SK-N-SH (cell line): ENCODE data around the gene TMEM144. TPM values are rescaled to one million over a fixed set of nuclear protein-coding genes. Genes with fewer than 3 reads are reported as not detected.

Experiments
- CTCF ChIA-PET: fragments of 300-600, 350-600 bp; formaldehyde crosslinking; extraction: SDS; loops from one replicate; lab custom pipeline; 2021; lab: Yijun Ruan, JAX
- POLR2A ChIA-PET: fragments of 350-600 bp; sonication (Branson Sonifier 250); formaldehyde crosslinking; extraction: SDS; loops from one replicate; lab custom pipeline; 2020; ENCODE audit warnings: antibody characterized with exemption, inconsistent platforms; lab: Yijun Ruan, JAX
- DNase-seq: peaks from one replicate; pipeline ENCODE4 v3.0.0; 2012
- H2AFZ ChIP-seq: fragments of 200-600 bp; sonication (generic); 2 replicates; pipeline ENCODE4 v1.8.1; 2016; ENCODE audit warnings: antibody characterized with exemption, mild to moderate bottlenecking, low read depth
- H3F3A ChIP-seq: fragments of 200-600 bp; sonication (generic); replicated peaks from 2 replicates; pipeline ENCODE3; 2016; ENCODE audit warnings: antibody characterized with exemption, mild to moderate bottlenecking; ENCODE audit not compliant: insufficient read depth
- H3K27ac ChIP-seq, 2 experiments: fragments of 200-500 bp in 1 of 2; fragments of 200-600 bp in 1 of 2; sonication (Bioruptor generic) in 1 of 2; sonication (generic), shearing (Covaris generic) in 1 of 2; 2 replicates each; pipeline versions ENCODE4 v1.5.1 to v1.6.1; 2014 to 2016; ENCODE audit warnings: low read depth in 2 of 2, inconsistent platforms in 1 of 2, low read length in 1 of 2, mild to moderate bottlenecking in 1 of 2, mixed read lengths in 1 of 2
- H3K27me3 ChIP-seq: fragments of 200-600 bp; sonication (generic), shearing (Covaris generic); 2 replicates; pipeline ENCODE4 v1.6.1; 2016; ENCODE audit warnings: mixed run types; ENCODE audit not compliant: insufficient read depth
- H3K36me3 ChIP-seq, 2 experiments: fragments of 200-500 bp in 1 of 2; fragments of 200-600 bp in 1 of 2; sonication (Bioruptor generic) in 1 of 2; sonication (generic) in 1 of 2; replicated peaks in 1 of 2; 2 replicates each; pipeline versions ENCODE3 to v1.5.1; 2014 to 2016; ENCODE audit warnings: low read length in 1 of 2, mild to moderate bottlenecking in 1 of 2; ENCODE audit not compliant: insufficient read depth in 2 of 2, control insufficient read depth in 1 of 2
- H3K4me1 ChIP-seq, 2 experiments: fragments of 200-500 bp in 1 of 2; fragments of 200-600 bp in 1 of 2; sonication (Bioruptor generic) in 1 of 2; sonication (generic), shearing (Covaris generic) in 1 of 2; 2 replicates each; pipeline versions ENCODE4 v1.5.1 to v1.6.1; 2014 to 2016; ENCODE audit warnings: low read depth in 1 of 2, low read length in 1 of 2, mixed run types in 1 of 2; ENCODE audit not compliant: insufficient read depth in 2 of 2, control insufficient read depth in 1 of 2
- H3K4me2 ChIP-seq: fragments of 200-600 bp; sonication (generic), shearing (Covaris generic); 2 replicates; pipeline ENCODE4 v1.6.1; 2017; ENCODE audit warnings: mixed run types
- H3K4me3 ChIP-seq, 2 experiments: fragments of 200-500 bp in 1 of 2; fragments of 200-600 bp in 1 of 2; sonication (Bioruptor generic) in 1 of 2; sonication (generic), shearing (Covaris generic) in 1 of 2; 2 replicates each; pipeline versions ENCODE4 v1.5.1 to v1.8.1; 2014 to 2016; ENCODE audit warnings: low read depth in 2 of 2, inconsistent platforms in 1 of 2, low read length in 1 of 2, mild to moderate bottlenecking in 1 of 2, mixed read lengths in 1 of 2, moderate library complexity in 1 of 2
- H3K79me2 ChIP-seq: fragments of 200-600 bp; sonication (generic); 2 replicates; pipeline ENCODE4 v1.8.1; 2017; ENCODE audit warnings: mild to moderate bottlenecking; ENCODE audit not compliant: insufficient read depth
- H3K9ac ChIP-seq: fragments of 200-600 bp; sonication (generic); 2 replicates; pipeline ENCODE4 v1.6.1; 2017; ENCODE audit warnings: mixed run types
- H3K9me2 ChIP-seq: fragments of 200-600 bp; sonication (generic); 2 replicates; pipeline ENCODE4 v1.6.1; 2017; ENCODE audit warnings: mixed run types
- H3K9me3 ChIP-seq: fragments of 200-600 bp; sonication (generic); 2 replicates; pipeline ENCODE4 v1.6.1; 2017; ENCODE audit warnings: mixed run types, mild to moderate bottlenecking, moderate library complexity
- H4K20me1 ChIP-seq: fragments of 200-600 bp; sonication (generic); 2 replicates; pipeline ENCODE4 v1.6.1; 2017; ENCODE audit warnings: mild to moderate bottlenecking, mixed run types; ENCODE audit not compliant: insufficient read depth
- ELF1 ChIP-seq: IDR thresholded peaks from 2 replicates; pipeline ENCODE4 v1.4.0; 2012
- EP300 ChIP-seq, 2 experiments: IDR thresholded peaks; 2 replicates each; pipeline versions ENCODE4 v1.4.0 to v1.6.1; 2012; ENCODE audit warnings: borderline replicate concordance in 1 of 2, low read depth in 1 of 2, low read length in 1 of 2
- EZH2phosphoT487 ChIP-seq: fragments of 200-600 bp; sonication (generic); IDR thresholded peaks from 2 replicates; pipeline ENCODE4 v1.6.1; 2017; ENCODE audit warnings: low read depth, mixed run types, mild to moderate bottlenecking, antibody characterized with exemption, moderate library complexity, borderline replicate concordance
- FOSL2 ChIP-seq: IDR thresholded peaks from 2 replicates; pipeline ENCODE4 v1.4.0; 2012; ENCODE audit warnings: low read depth, mild to moderate bottlenecking, moderate library complexity, borderline replicate concordance
- FOXJ3 ChIP-seq: sonication (generic); formaldehyde crosslinking; IDR thresholded peaks from 2 replicates; pipeline ENCODE4 v1.5.1; 2020; ENCODE audit warnings: mild to moderate bottlenecking, missing genetic modification reagents
- FOXM1 ChIP-seq: IDR thresholded peaks from 2 replicates; pipeline ENCODE4 v1.4.0; 2012; ENCODE audit warnings: low read depth, mild to moderate bottlenecking
- GABPA ChIP-seq: IDR thresholded peaks from 2 replicates; pipeline ENCODE4 v1.4.0; 2012; ENCODE audit warnings: low read depth, mild to moderate bottlenecking
- GATA2 ChIP-seq: sonication (generic); formaldehyde crosslinking; IDR thresholded peaks from 2 replicates; pipeline ENCODE4 v1.5.0; 2020; ENCODE audit warnings: mild to moderate bottlenecking, missing genetic modification reagents
- JUND ChIP-seq: IDR thresholded peaks from 2 replicates; pipeline ENCODE4 v1.4.0; 2012
- MEF2A ChIP-seq: IDR thresholded peaks from 2 replicates; pipeline ENCODE4 v1.4.0; 2012; ENCODE audit warnings: low read depth, borderline replicate concordance
- MXI1 ChIP-seq: IDR thresholded peaks from 2 replicates; pipeline ENCODE4 v1.6.1; 2012; ENCODE audit warnings: mild to moderate bottlenecking, low read depth, low read length, improper control_type of control experiment
- NFIC ChIP-seq: IDR thresholded peaks from 2 replicates; pipeline ENCODE4 v1.4.0; 2012; ENCODE audit warnings: borderline replicate concordance
- NRF1 ChIP-seq: IDR thresholded peaks from 2 replicates; pipeline ENCODE4 v1.6.1; 2012; ENCODE audit warnings: low read depth, mild to moderate bottlenecking, low read length
- PBX3 ChIP-seq: IDR thresholded peaks from 2 replicates; pipeline ENCODE4; 2012
- POLR2AphosphoS5 ChIP-seq: IDR thresholded peaks from 2 replicates; pipeline ENCODE4 v1.6.1; 2012; ENCODE audit warnings: low read depth, low read length
- RCOR1 ChIP-seq: fragments of 150-350 bp; IDR thresholded peaks from 2 replicates; pipeline ENCODE4 v1.6.1; 2017; ENCODE audit warnings: antibody characterized with exemption, low read length
- USF2 ChIP-seq: fragments of 150-350 bp; IDR thresholded peaks from 2 replicates; pipeline ENCODE4 v1.6.1; 2017; ENCODE audit warnings: antibody characterized with exemption, low read length, low read depth, borderline replicate concordance
- WGBS: methylation state at CpG from one replicate; pipeline ENCODE4 v1.1.6; 2017; ENCODE audit warnings: low lambda C conversion rate; 5-methylcytosine and 5-hydroxymethylcytosine counted together
- polyA plus RNA-seq, 3 experiments: library from polyadenylated mRNA; depleted of rRNA; stranded (reverse); fragments of >200 nt; gene quantifications; 2 replicates each; pipeline ENCODE4 v1.2.3, GENCODE V29; 2012
- TF ChIP-seq, protein P1 (sequence below): fragments of 150-350 bp; IDR thresholded peaks from 2 replicates; pipeline ENCODE4 v1.6.1; 2016; ENCODE audit warnings: mild to moderate bottlenecking, low read depth, low read length
- TF ChIP-seq, protein P2 (sequence below): IDR thresholded peaks from 2 replicates; pipeline ENCODE4 v1.4.0; 2012; ENCODE audit warnings: low read depth
- TF ChIP-seq, protein P3 (sequence below): IDR thresholded peaks from 2 replicates; pipeline ENCODE4 v1.4.0; 2012; ENCODE audit warnings: low read depth, borderline replicate concordance

TMEM144 gene
- polyA plus RNA-seq, 1 of the 3 experiments (the other 2 are of a cell fraction): not detected

DNA sequence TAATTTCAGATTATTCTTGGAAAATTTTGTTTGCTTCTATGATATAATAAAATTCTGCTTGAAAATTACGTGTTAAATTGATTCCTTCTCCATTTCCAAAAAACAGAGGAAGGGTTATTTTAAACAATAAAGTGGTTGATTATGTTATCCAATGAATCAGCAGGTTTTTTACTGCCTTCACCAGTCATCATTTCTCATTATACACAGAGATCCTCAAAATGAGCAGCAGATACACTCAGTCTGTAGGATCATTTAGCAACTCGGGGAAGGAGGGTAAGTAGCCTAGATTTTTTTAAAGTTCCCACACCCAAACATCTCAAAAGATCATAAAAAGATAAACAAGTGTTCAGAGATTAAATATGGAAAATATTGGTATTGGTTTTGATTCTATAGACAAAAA is 6.8 kb upstream of the TMEM144 start:
- no peak for TF ChIP-seq EZH2phosphoT487
- TF ChIP-seq FOXM1: no peak
- TF ChIP-seq EP300 (IDR thresholded peaks at IDR 0.05; ENCODE audit: borderline replicate concordance in 1 of 2, low read depth in 1 of 2, low read length in 1 of 2): no peak
- TF ChIP-seq FOSL2: no peak
- TF ChIP-seq, protein P1, sequence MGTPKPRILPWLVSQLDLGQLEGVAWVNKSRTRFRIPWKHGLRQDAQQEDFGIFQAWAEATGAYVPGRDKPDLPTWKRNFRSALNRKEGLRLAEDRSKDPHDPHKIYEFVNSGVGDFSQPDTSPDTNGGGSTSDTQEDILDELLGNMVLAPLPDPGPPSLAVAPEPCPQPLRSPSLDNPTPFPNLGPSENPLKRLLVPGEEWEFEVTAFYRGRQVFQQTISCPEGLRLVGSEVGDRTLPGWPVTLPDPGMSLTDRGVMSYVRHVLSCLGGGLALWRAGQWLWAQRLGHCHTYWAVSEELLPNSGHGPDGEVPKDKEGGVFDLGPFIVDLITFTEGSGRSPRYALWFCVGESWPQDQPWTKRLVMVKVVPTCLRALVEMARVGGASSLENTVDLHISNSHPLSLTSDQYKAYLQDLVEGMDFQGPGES: no peak
- no peak for TF ChIP-seq USF2
- TF ChIP-seq, protein P2, sequence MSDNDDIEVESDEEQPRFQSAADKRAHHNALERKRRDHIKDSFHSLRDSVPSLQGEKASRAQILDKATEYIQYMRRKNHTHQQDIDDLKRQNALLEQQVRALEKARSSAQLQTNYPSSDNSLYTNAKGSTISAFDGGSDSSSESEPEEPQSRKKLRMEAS: no peak
- TF ChIP-seq GABPA: no peak
- TF ChIP-seq ELF1: no peak
- no peak for TF ChIP-seq JUND
- no peak for TF ChIP-seq MXI1
- no peak for TF ChIP-seq PBX3
- TF ChIP-seq, protein P3, sequence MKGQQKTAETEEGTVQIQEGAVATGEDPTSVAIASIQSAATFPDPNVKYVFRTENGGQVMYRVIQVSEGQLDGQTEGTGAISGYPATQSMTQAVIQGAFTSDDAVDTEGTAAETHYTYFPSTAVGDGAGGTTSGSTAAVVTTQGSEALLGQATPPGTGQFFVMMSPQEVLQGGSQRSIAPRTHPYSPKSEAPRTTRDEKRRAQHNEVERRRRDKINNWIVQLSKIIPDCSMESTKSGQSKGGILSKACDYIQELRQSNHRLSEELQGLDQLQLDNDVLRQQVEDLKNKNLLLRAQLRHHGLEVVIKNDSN: no peak
- TF ChIP-seq FOXJ3 (CRISPR knock-in tag): no peak
- no peak for TF ChIP-seq MEF2A
- TF ChIP-seq RCOR1: no peak
- no peak for TF ChIP-seq NRF1
- TF ChIP-seq POLR2AphosphoS5: no peak
- no peak for TF ChIP-seq GATA2
- TF ChIP-seq NFIC: no peak
- no peak overlapping the region for H3K27ac ChIP-seq
- WGBS: 31% methylated on average over 2 of the region's 2 CpGs

More for the DNA sequence above, 6.8 kb upstream of the TMEM144 start:
- Histone ChIP-seq H3K4me1 (no peaks in the 10 kb centered on the region), H3K79me2 (no peaks in the 10 kb centered on the region), H2AFZ (no peak overlapping the region), H3K9ac (no peak overlapping the region), H3K9me2 (no peaks in the 10 kb centered on the region), H3K9me3 (no peaks in the 10 kb centered on the region), H3F3A (no peaks in the 10 kb centered on the region), H4K20me1 (no peaks in the 10 kb centered on the region), H3K36me3 (no peaks in the 10 kb centered on the region), H3K4me3 (no peak overlapping the region), H3K4me2 (no peak overlapping the region), H3K27me3 (no peaks in the 10 kb centered on the region)
- ChIA-PET CTCF (no interaction called here), POLR2A (no interaction called here)
- no peak for DNase-seq
